HFF-Myc (cell line): ENCODE measurements around the gene SAMD4B.
A peak's percentile ranks its signal among the peaks of the same experiment; 100 is the strongest.

ENCODE experiments used
- DNase-seq: peaks from one replicate; pipeline ENCODE4 v3.0.0-alpha.2; 2011; ENCODE audit warnings: low read depth; ENCODE audit errors: extremely low read depth
- H3K4me3 ChIP-seq: replicated peaks from 2 replicates; pipeline ENCODE4 v1.5.1; 2011; ENCODE audit warnings: low read depth, mild to moderate bottlenecking, control low read depth, low read length
- CTCF ChIP-seq: IDR thresholded peaks from 2 replicates; pipeline ENCODE4 v1.5.1; 2012; ENCODE audit warnings: mild to moderate bottlenecking, low read depth, low read length, control low read depth; ENCODE audit errors: missing control alignments

SAMD4B gene

DNA sequence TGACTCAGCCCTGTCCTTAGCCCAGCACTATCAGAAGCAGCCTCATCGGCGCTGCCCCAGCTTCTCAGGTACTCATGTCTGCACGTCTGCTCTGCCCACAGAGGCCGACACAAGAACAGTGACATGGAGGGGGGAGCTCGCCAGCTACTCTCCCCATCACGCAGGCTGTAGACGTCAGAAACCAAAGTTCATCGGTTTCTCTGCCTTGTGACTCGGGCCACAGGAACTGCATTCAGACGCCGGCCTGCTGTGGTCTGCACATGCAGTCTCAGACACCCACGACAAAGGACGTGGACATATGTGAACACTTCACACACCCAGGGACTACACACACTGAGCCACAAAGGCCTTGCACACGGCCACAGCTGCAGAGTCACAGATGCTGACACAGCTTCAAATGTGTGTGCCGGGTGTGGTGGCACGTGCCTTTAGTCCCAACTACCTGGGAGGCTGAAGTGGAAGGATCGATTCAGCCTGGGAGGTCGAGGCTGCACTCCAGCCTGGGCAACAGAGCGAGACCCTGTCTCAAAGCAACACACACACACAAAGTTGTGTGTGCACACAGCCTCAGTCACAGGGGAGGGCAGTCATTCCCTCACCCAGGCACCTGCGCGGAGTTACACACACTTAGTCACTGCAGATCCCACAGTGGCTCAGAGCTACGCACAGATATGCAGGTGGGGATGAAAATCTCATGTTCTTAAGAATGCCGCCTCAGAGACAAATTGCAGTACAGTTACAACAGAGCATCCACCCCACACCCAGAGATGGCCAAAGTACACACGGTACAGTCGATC is 59.5 kb downstream of the SAMD4B start:
- TF ChIP-seq CTCF, result no peak
- H3K4me3 ChIP-seq, result no peak overlapping the region
- no peak for DNase-seq

DNA sequence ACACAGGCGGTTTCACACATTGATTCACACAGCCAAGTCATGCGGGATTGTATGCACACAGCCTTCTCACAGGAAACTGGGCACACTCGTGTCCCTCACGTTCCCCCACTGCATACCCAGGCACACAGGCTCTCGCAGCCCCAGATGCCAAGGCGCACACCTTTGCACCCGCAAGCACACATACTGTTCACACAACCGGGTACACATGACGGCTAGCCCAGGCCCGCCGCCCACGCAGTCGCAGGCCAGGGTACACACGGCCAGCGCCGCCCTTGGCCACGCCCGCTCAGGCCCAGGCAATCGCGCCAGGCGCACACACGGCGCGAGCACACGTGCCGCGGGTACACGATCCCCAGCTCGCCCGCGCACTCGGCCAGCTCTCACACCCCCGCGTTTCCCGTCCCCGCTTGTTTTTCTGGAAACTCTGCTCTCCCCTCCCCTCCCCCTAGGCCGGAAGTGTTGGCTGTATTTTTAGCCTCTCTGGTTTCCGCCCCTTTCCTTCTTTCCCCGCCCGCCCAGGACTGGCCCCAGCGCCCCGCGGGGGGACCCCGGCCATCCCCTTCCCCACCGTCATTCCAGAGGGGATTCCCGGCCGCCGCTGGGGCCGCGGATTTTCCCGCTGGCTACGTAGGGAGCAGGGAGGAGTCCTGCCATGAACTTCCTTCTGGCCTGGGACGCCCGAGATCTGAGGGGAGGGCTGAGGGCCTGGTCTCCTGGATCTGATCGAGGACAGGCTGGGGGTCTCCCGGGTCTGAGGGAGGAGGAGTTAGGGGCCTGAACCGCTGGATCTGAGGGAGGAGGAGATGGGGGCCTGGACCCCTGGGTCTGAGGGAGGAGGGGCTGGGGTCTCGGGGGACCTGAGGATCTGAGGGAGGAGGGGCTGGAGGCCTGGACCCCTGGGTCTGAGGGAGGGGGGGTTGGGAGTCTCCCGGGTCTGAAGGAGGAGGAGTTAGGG is 60.4 kb downstream of the SAMD4B start:
- no peak for TF ChIP-seq CTCF
- peak; percentile 73 for DNase-seq
- H3K4me3 ChIP-seq, result peak overlapping the region; percentile 40

DNA sequence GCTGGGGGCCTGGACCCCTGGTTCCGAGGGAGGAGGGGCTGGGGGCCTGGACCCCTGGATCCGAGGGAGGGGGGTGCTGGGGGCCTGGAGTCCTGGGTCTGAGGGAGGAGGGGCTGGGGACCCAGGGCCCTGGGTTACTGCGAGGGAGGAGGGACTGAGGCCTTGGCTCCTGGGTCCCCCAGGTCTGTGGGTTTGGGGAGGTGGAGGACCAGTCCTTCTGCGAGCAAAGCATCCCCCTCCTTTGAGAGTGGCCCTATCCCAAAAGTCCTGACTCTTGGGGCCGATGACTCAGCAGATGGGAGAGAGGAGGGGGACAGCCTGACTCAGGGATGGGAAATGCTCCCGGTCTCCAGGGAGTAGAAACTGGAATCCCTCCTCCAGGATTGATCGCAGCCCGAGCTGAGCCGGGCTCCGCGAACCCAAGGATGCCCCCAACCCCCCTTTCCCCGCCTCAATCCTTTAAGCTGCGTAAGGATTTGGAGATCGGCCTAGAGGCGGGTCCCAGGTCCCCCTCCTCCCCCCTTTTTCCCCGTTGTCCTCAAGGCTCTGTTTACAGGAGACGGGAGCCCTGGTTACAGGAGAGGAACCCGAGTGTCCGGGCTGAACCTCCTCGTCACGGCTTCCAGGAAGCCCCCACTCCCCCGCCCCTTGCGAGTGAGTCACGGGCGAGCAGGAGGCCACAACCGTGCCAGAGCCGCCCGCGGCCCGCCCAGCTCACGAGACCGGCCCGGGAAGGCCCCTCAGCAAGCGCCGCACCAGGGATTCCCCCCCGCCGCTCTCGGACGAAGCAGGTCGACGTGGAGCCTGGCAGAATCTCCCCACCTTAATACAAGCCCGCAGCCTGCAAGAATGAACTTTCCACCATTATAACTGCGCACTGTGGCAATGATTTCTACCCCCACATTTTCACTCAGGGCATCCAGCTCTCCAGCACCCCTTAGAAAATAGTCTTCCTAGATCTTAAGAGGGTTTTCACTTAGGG is 61.4 kb downstream of the SAMD4B start:
- H3K4me3 ChIP-seq, result peak overlapping the region; percentile 40
- DNase-seq, result peak; percentile 94
- no peak for TF ChIP-seq CTCF

DNA sequence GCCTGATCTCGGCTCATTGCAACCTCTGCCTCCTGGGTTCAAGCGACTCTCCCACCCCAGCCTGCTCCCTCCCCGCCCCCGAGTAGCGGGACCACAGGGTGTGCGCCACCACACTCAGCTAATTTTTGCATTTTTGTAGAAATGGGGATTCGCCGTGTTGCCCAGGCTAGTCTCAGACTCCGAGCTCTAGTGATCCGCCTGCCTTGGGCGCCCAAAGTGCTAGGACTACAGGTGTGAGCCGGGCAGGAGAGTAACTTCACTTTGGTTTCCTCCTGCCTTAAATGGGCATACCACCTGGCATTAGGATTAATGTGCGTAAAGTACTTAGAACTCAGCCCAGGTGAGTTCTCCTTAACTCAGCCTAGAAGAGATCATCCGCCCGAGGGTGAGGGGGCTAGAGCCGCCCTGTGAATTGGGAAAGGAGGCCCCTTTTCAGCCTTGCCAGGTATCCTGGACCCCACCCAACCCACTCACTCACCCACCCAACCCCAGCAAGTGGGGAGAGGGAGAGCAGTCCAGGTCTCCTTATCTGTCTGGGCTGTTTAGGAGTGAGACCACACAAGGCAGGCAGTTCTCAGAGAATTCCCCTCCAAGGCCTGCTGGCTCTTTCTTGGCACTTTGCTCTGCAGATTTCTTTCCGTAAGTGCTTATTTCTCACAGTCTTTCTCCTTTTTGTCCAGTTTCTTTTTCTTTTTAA is 63.2 kb downstream of the SAMD4B start:
- no peak for DNase-seq
- TF ChIP-seq CTCF, result no peak
- no peak overlapping the region for H3K4me3 ChIP-seq

GRCh38 chr19:39405958-39406655 is 63.9 kb downstream of the SAMD4B start:
- DNase-seq, result no peak
- TF ChIP-seq CTCF, result no peak

More at GRCh38 chr19:39405958-39406655, 63.9 kb downstream of the SAMD4B start:
- H3K4me3 ChIP-seq, result peak overlapping the region; percentile 96
